H9 (cell line): Measurements from ENCODE around the gene CROT. TPM values are rescaled to one million over a fixed set of nuclear protein-coding genes. Genes with fewer than 3 reads are reported as not detected.

ENCODE experiments used
- DNase-seq: peaks from one replicate; pipeline ENCODE4 v3.0.0-alpha.2; 2017
- H2AFZ ChIP-seq: one replicate; pipeline ENCODE4 v1.6.1; 2013; ENCODE audit warnings: mild to moderate bottlenecking, low read length, control low read depth, moderate library complexity
- H2AK5ac ChIP-seq: 2 replicates; pipeline ENCODE4 v1.6.1; 2013; ENCODE audit warnings: low read length, control low read depth, mixed read lengths; ENCODE audit not compliant: insufficient read length
- H2BK120ac ChIP-seq: one replicate; pipeline ENCODE4 v1.6.1; 2013; ENCODE audit warnings: low read depth, mild to moderate bottlenecking, low read length, control low read depth, inconsistent platforms; ENCODE audit not compliant: poor library complexity, severe bottlenecking
- H2BK12ac ChIP-seq: 2 replicates; pipeline ENCODE4 v1.6.1; 2013; ENCODE audit warnings: low read length, control low read depth, mixed read lengths, low read depth; ENCODE audit not compliant: insufficient read length
- H2BK15ac ChIP-seq: 2 replicates; pipeline ENCODE4 v1.6.1; 2013; ENCODE audit warnings: low read depth, low read length, control low read depth
- H2BK20ac ChIP-seq: one replicate; pipeline ENCODE4 v1.6.1; 2013; ENCODE audit warnings: low read depth, mild to moderate bottlenecking, low read length, control low read depth, inconsistent platforms; ENCODE audit not compliant: poor library complexity, severe bottlenecking
- H2BK5ac ChIP-seq: 2 replicates; pipeline ENCODE4 v1.6.1; 2013; ENCODE audit warnings: low read length, control low read depth, mixed read lengths; ENCODE audit not compliant: insufficient read length
- H3K14ac ChIP-seq: 2 replicates; pipeline ENCODE4 v1.6.1; 2013; ENCODE audit warnings: low read length, control low read depth; ENCODE audit not compliant: insufficient read depth
- H3K18ac ChIP-seq: 2 replicates; pipeline ENCODE4 v1.6.1; 2013; ENCODE audit warnings: low read depth, mild to moderate bottlenecking, mixed read lengths, low read length, control low read depth; ENCODE audit not compliant: insufficient read length
- H3K23ac ChIP-seq: 2 replicates; pipeline ENCODE4 v1.6.1; 2013; ENCODE audit warnings: low read length, control low read depth, mixed read lengths, low read depth; ENCODE audit not compliant: insufficient read length
- H3K23me2 ChIP-seq: 2 replicates; pipeline ENCODE4 v1.6.1; 2013; ENCODE audit warnings: low read depth, mild to moderate bottlenecking, mixed read lengths, low read length, control low read depth; ENCODE audit not compliant: insufficient read length, poor library complexity, severe bottlenecking
- H3K27ac ChIP-seq: 2 replicates; pipeline ENCODE4 v1.5.1; 2013; ENCODE audit warnings: low read length, control low read depth, mixed read lengths, low read depth; ENCODE audit not compliant: insufficient read length
- H3K27me3 ChIP-seq: 2 replicates; pipeline ENCODE4 v1.6.1; 2013; ENCODE audit warnings: low read length, control low read depth, inconsistent platforms; ENCODE audit not compliant: insufficient read depth
- H3K4ac ChIP-seq: 2 replicates; pipeline ENCODE4 v1.6.1; 2013; ENCODE audit warnings: low read depth, mild to moderate bottlenecking, control low read depth, inconsistent platforms, low read length, moderate library complexity
- H3K4me1 ChIP-seq: 2 replicates; pipeline ENCODE4 v1.6.1; 2013; ENCODE audit warnings: low read length, control low read depth, inconsistent platforms; ENCODE audit not compliant: insufficient read depth
- H3K4me2 ChIP-seq: 2 replicates; pipeline ENCODE4 v1.6.1; 2013; ENCODE audit warnings: low read length, control low read depth, mixed read lengths; ENCODE audit not compliant: insufficient read length, insufficient read depth
- H3K56ac ChIP-seq: 2 replicates; pipeline ENCODE4 v1.6.1; 2013; ENCODE audit warnings: low read depth, mild to moderate bottlenecking, mixed read lengths, low read length, control low read depth; ENCODE audit not compliant: insufficient read length
- H3K79me1 ChIP-seq: 2 replicates; pipeline ENCODE4 v1.6.1; 2013; ENCODE audit warnings: low read depth, mild to moderate bottlenecking, moderate library complexity, low read length, control low read depth, inconsistent platforms; ENCODE audit not compliant: insufficient read depth, poor library complexity, severe bottlenecking
- H3K79me2 ChIP-seq: 2 replicates; pipeline ENCODE4 v1.6.1; 2013; ENCODE audit warnings: low read length, control low read depth, inconsistent platforms; ENCODE audit not compliant: insufficient read depth
- H3K9ac ChIP-seq: 2 replicates; pipeline ENCODE4 v1.6.1; 2013; ENCODE audit warnings: low read length, control low read depth, mixed read lengths; ENCODE audit not compliant: insufficient read length; ENCODE audit errors: extremely low read depth
- H3K9me3 ChIP-seq: one replicate; pipeline ENCODE4 v1.6.1; 2013; ENCODE audit warnings: low read depth, low read length, inconsistent platforms; ENCODE audit not compliant: control insufficient read depth
- H3T11ph ChIP-seq: one replicate; pipeline ENCODE4 v1.6.1; 2013; ENCODE audit warnings: mild to moderate bottlenecking, low read length, control low read depth, inconsistent platforms
- H4K20me1 ChIP-seq: one replicate; pipeline ENCODE4 v1.6.1; 2013; ENCODE audit not compliant: control insufficient read depth, insufficient read length, insufficient read depth
- H4K5ac ChIP-seq: 2 replicates; pipeline ENCODE4 v1.6.1; 2013; ENCODE audit warnings: low read depth, mild to moderate bottlenecking, mixed read lengths, low read length, control low read depth; ENCODE audit not compliant: insufficient read length
- H4K8ac ChIP-seq: replicated peaks from 2 replicates; pipeline ENCODE4 v1.6.1; 2013; ENCODE audit warnings: low read length, control low read depth, mixed read lengths, low read depth; ENCODE audit not compliant: insufficient read length
- H4K91ac ChIP-seq: 2 replicates; pipeline ENCODE4 v1.6.1; 2013; ENCODE audit warnings: low read depth, mild to moderate bottlenecking, moderate library complexity, mixed read lengths, low read length, control low read depth; ENCODE audit not compliant: insufficient read length
- H3K27ac Mint-ChIP-seq, 3 experiments: 2 replicates in 2 of 3; 3 replicates in 1 of 3; pipeline ENCODE4 v1.8.0; 2020 to 2021; ENCODE audit warnings: mixed read lengths in 3 of 3, mild to moderate bottlenecking in 1 of 3, moderate library complexity in 1 of 3
- H3K27me3 Mint-ChIP-seq: 2 replicates; pipeline ENCODE4 v1.8.0; 2021; ENCODE audit warnings: low read depth, mild to moderate bottlenecking, moderate library complexity, mixed read lengths
- H3K36me3 Mint-ChIP-seq, 3 experiments: 2 replicates in 2 of 3; 3 replicates in 1 of 3; pipeline ENCODE4 v1.8.0; 2020 to 2021; ENCODE audit warnings: low read depth in 3 of 3, mixed read lengths in 3 of 3; ENCODE audit not compliant: insufficient read depth in 1 of 3
- H3K4me1 Mint-ChIP-seq, 2 experiments: 2 replicates each; pipeline ENCODE4 v1.8.0; 2020; ENCODE audit warnings: mixed read lengths in 2 of 2
- H3K4me3 Mint-ChIP-seq, 2 experiments: 2 replicates in 1 of 2; 3 replicates in 1 of 2; pipeline ENCODE4 v1.8.0; 2020 to 2021; ENCODE audit warnings: mild to moderate bottlenecking in 2 of 2, mixed read lengths in 2 of 2, moderate library complexity in 1 of 2
- H3K9me3 Mint-ChIP-seq, 2 experiments: 2 replicates in 1 of 2; 3 replicates in 1 of 2; pipeline ENCODE4 v1.8.0; 2020; ENCODE audit warnings: mild to moderate bottlenecking in 2 of 2, mixed read lengths in 2 of 2, moderate library complexity in 1 of 2
- CTCF ChIP-seq: fragments of 200-600 bp; sonication (generic); conservative IDR thresholded peaks from 3 replicates; pipeline ENCODE4 v1.8.0; 2021; ENCODE audit warnings: antibody characterized with exemption, mild to moderate bottlenecking
- WGBS: extraction: QIAGEN DNeasy Blood & Tissue Kit; methylation state at CpG from one replicate; pipeline ENCODE4 v1.1.7; 2013; ENCODE audit warnings: missing lambda C conversion rate, low lambda C conversion rate, mixed read lengths; ENCODE audit not compliant: insufficient read length; ENCODE audit errors: extremely low coverage; 5-methylcytosine and 5-hydroxymethylcytosine counted together
- total RNA-seq: library from RNA; stranded (reverse); gene quantifications from 2 replicates; pipeline ENCODE4 v1.2.1, GENCODE V29; 2021

The CROT gene
- total RNA-seq, 1 experiment from 2014 or later: 6.0 TPM

GRCh38 chr7:87391020-87391701, 45.7 kb downstream of the CROT start:
- no peak overlapping the region for H3K23ac ChIP-seq
- Mint-ChIP-seq H3K27ac (no peak overlapping the region), H3K4me3 (no peak overlapping the region), H3K9me3 (peaks cover 0 to 4% of the 10 kb centered on the region in 2 experiments; a peak in 3 of 5 replicates), H3K36me3 (peaks cover 9 to 21% (median 16%) of the 10 kb centered on the region in 3 experiments), H3K4me1 (no peaks in the 10 kb centered on the region), H3K27me3 (no peaks in the 10 kb centered on the region)
- H3K14ac ChIP-seq: no peak overlapping the region
- H3K4me2 ChIP-seq: no peak overlapping the region
- no peak overlapping the region for H3K56ac ChIP-seq
- H4K5ac ChIP-seq: no peak overlapping the region
- H3K9ac ChIP-seq: no peak overlapping the region
- no peak overlapping the region for H2BK20ac ChIP-seq
- H3K23me2 ChIP-seq: no peaks in the 10 kb centered on the region
- WGBS: no CpG with 5 or more reads among the region's 8 CpGs
- no peak overlapping the region for H2AK5ac ChIP-seq
- H4K20me1 ChIP-seq: no peaks in the 10 kb centered on the region
- H4K8ac ChIP-seq: no peak overlapping the region
- H3K27ac ChIP-seq: no peak overlapping the region
- no peak for TF ChIP-seq CTCF
- no peak for DNase-seq
- no peaks in the 10 kb centered on the region for H3K9me3 ChIP-seq
- H2AFZ ChIP-seq: no peak overlapping the region
- H3K4me1 ChIP-seq: no peaks in the 10 kb centered on the region
- H4K91ac ChIP-seq: no peak overlapping the region
- H2BK15ac ChIP-seq: no peak overlapping the region
- no peaks in the 10 kb centered on the region for H3K79me2 ChIP-seq
- H3K27me3 ChIP-seq: no peaks in the 10 kb centered on the region
- H3K18ac ChIP-seq: no peak overlapping the region
- no peak overlapping the region for H3T11ph ChIP-seq
- H2BK120ac ChIP-seq: no peak overlapping the region
- H3K4ac ChIP-seq: no peak overlapping the region
- H2BK12ac ChIP-seq: no peak overlapping the region
- H2BK5ac ChIP-seq: no peak overlapping the region
- no peaks in the 10 kb centered on the region for H3K79me1 ChIP-seq
